Transverse colon (tissue), 4 donors: ENCODE data around the gene RP9. TPM values are rescaled to one million over a fixed set of nuclear protein-coding genes. Genes with fewer than 3 reads are reported as not detected.
A peak's percentile ranks its signal among the peaks of the same experiment; 100 is the strongest.

Source experiments
- DNase-seq: peaks from one replicate; pipeline ENCODE4 v3.0.0-alpha.2; 2019
- H3K27ac ChIP-seq, 4 donors: fragments of 200-600 bp; sonication (generic); 2 replicates each; pipeline ENCODE4 v1.5.1; 2016 to 2018; ENCODE audit warnings: inconsistent platforms in 4 of 4
- H3K27me3 ChIP-seq: fragments of 200-600 bp; sonication (generic); 2 replicates; pipeline ENCODE4 v1.5.1; 2017; ENCODE audit warnings: inconsistent platforms
- H3K36me3 ChIP-seq, 4 donors: fragments of 200-600 bp; sonication (generic); 2 replicates each; pipeline ENCODE4 v1.5.1; 2017 to 2019; ENCODE audit warnings: inconsistent platforms in 4 of 4
- H3K4me1 ChIP-seq, 4 donors: fragments of 200-600 bp; sonication (generic); 2 replicates each; pipeline ENCODE4 v1.5.1; 2017 to 2020; ENCODE audit warnings: inconsistent platforms in 4 of 4
- H3K4me3 ChIP-seq, 4 donors: fragments of 200-600 bp; sonication (generic); 1 replicate in 1 of 4; 2 replicates in 3 of 4; pipeline versions ENCODE4 v1.5.1 to v1.6.1; 2017 to 2019; ENCODE audit warnings: inconsistent platforms in 4 of 4
- H3K9me3 ChIP-seq, 2 donors: fragments of 200-600 bp; sonication (generic); 2 replicates each; pipeline ENCODE4 v1.5.1; 2017 to 2019; ENCODE audit warnings: inconsistent platforms in 2 of 2
- CTCF ChIP-seq, 5 experiments: fragments of 200-600 bp in 3 of 5; fragments of 450-650 bp in 2 of 5; sonication (generic) in 3 of 5; IDR thresholded peaks; 1 replicate in 2 of 5; 2 replicates in 3 of 5; pipeline ENCODE4 v1.5.1; 2016 to 2017; ENCODE audit warnings: antibody characterized with exemption in 5 of 5, inconsistent platforms in 3 of 5, mild to moderate bottlenecking in 2 of 5, moderate library complexity in 1 of 5
- EP300 ChIP-seq: sonication (generic); formaldehyde crosslinking; IDR thresholded peaks from one replicate; pipeline ENCODE4 v1.6.1; 2017; ENCODE audit warnings: antibody characterized with exemption, low read depth
- POLR2A ChIP-seq: fragments of 450-650 bp; IDR thresholded peaks from one replicate; pipeline ENCODE4 v1.6.1; 2016; ENCODE audit warnings: antibody characterized with exemption, mild to moderate bottlenecking, moderate library complexity
- POLR2AphosphoS5 ChIP-seq, 3 donors: sonication (generic); formaldehyde crosslinking; IDR thresholded peaks; one replicate each; pipeline ENCODE4 v1.6.1; 2016; ENCODE audit warnings: antibody characterized with exemption in 3 of 3
- WGBS, 2 donors: methylation state at CpG; one replicate each; pipeline ENCODE4 v1.1.5; 2018; ENCODE audit warnings: low coverage in 1 of 2; 5-methylcytosine and 5-hydroxymethylcytosine counted together
- in situ Hi-C, 4 donors: fragments of 200-750 bp; cut with MboI; loops; one replicate each; pipeline versions ENCODE4 v1.15.0 to v1.15.1; 2017; ENCODE audit warnings: low sequenced_read_pairs in 3 of 4, low pct_ligation_motif_present in 1 of 4, low pct_unique_long_range_greater_than_20kb in 1 of 4
- intact Hi-C: fragments of 100-400 bp; cut with DNase I; formaldehyde crosslinking; loops from one replicate; pipeline ENCODE4 v1.15.1; 2023; ENCODE audit warnings: low total_unique reads
- total RNA-seq, 4 donors: library from RNA; depleted of rRNA; stranded (reverse); fragments of >200 nt; gene quantifications; one replicate each; pipeline ENCODE4 v1.1.0, GENCODE V29; 2016

The RP9 gene
- total RNA-seq, 4 donors from 2014 or later: 2.0 to 55.7 (median 14.6) TPM

GRCh38 chr7:33061282-33061937, 47.8 kb downstream of the RP9 start:
- Histone ChIP-seq H3K27me3 (no peaks in the 10 kb centered on the region), H3K27ac (peak overlapping the region; percentile 94 to 99 (median 96)), H3K36me3 (no peaks in the 10 kb centered on the region), H3K9me3 (peaks cover 5 to 6% of the 10 kb centered on the region in 2 donors), H3K4me1 (peaks cover 12 to 37% (median 17%) of the 10 kb centered on the region in 4 donors), H3K4me3 (peak overlapping the region; percentile 75 to 88 (median 85))
- intact Hi-C loops: loop anchor here (5.0 kb wide), 1 partner anchor 169 kb away; the partner anchor contains the start of gene KBTBD2
- WGBS, 2 donors: 18% methylated on average over 8 of the region's 8 CpGs
- in situ Hi-C loops: no loop called here
- no peak for DNase-seq
- no peak for TF ChIP-seq POLR2AphosphoS5 (IDR thresholded peaks at IDR 0.05)
- no peak for TF ChIP-seq POLR2A
- TF ChIP-seq CTCF (IDR thresholded peaks at IDR 0.05): no peak
- no peak for TF ChIP-seq EP300

GRCh38 chr7:33059635-33060034, 49.6 kb downstream of the RP9 start:
- Histone ChIP-seq H3K27ac (no peak overlapping the region), H3K9me3 (no peaks in the 10 kb centered on the region), H3K4me3 (no peak overlapping the region), H3K4me1 (peaks cover 12 to 41% (median 17%) of the 10 kb centered on the region in 4 donors), H3K27me3 (no peaks in the 10 kb centered on the region), H3K36me3 (no peaks in the 10 kb centered on the region)
- TF ChIP-seq POLR2AphosphoS5 (IDR thresholded peaks at IDR 0.05) (no peak), CTCF (IDR thresholded peaks at IDR 0.05) (no peak), EP300 (no peak), POLR2A (no peak)
- intact Hi-C loops: loop anchor here (5.0 kb wide), 1 partner anchor 167 kb away; the partner anchor contains the start of gene KBTBD2
- no peak for DNase-seq
- 49 to 98% methylated on average over 4 of the region's 4 CpGs for WGBS, 2 donors
- in situ Hi-C loops: no loop called here

GRCh38 chr7:33055158-33055557, 54.0 kb downstream of the RP9 start:
- H3K9me3 ChIP-seq: no peaks in the 10 kb centered on the region
- H3K27ac ChIP-seq: no peak overlapping the region
- H3K4me3 ChIP-seq: no peak overlapping the region
- peaks cover 0 to 42% (median 9%) of the 10 kb centered on the region in 4 donors for H3K4me1 ChIP-seq
- TF ChIP-seq POLR2AphosphoS5 (IDR thresholded peaks at IDR 0.05) (no peak), CTCF (IDR thresholded peaks at IDR 0.05) (no peak), POLR2A (no peak), EP300 (no peak)
- DNase-seq: no peak
- H3K36me3 ChIP-seq: no peaks in the 10 kb centered on the region
- in situ Hi-C loops (no loop called here), intact Hi-C loops (no loop called here)
- H3K27me3 ChIP-seq: no peaks in the 10 kb centered on the region
- WGBS, 2 donors: 96 to 100% methylated on average over 4 to 5 of the region's 5 CpGs

GRCh38 chr7:33054261-33054964, 54.8 kb downstream of the RP9 start:
- in situ Hi-C loops: no loop called here
- Histone ChIP-seq H3K4me3 (no peak overlapping the region), H3K27me3 (no peaks in the 10 kb centered on the region), H3K36me3 (no peaks in the 10 kb centered on the region), H3K4me1 (peaks cover 0 to 42% (median 13%) of the 10 kb centered on the region in 4 donors), H3K9me3 (no peaks in the 10 kb centered on the region), H3K27ac (no peak overlapping the region)
- no peak for DNase-seq
- whole genome bisulfite sequencing, 2 donors: 79 to 95% methylated on average over 2 of the region's 2 CpGs
- TF ChIP-seq EP300 (no peak), CTCF (IDR thresholded peaks at IDR 0.05) (no peak), POLR2A (no peak), POLR2AphosphoS5 (IDR thresholded peaks at IDR 0.05) (no peak)
- intact Hi-C loops: no loop called here
